HUDEP-2 (cell line): ENCODE results near the gene ANO7.

Source experiments
- DNase-seq, 76 experiments: peaks; one replicate each; lab custom pipeline; 2025; ENCODE audit not compliant: unreplicated experiment in 76 of 76; lab: John Stamatoyannopoulos, UW

The ANO7 gene

DNA sequence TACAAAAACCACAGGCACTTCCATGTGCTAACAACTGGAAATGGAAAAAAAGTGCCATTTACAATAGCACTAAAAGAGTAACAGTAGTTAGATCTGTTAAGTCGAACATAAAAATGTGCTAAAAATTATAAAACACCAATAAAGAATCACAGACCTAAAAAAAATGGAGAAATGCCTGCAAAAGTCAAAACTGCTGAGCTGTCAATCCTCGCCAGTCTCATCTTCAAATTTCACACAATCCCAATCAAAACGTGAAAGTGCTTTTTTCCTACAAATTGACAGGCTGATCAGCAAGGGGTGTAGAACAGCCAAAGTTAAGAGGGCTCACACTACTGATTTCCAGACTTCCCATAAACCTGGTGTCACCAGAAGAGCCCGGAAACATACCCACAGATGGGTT, 53.2 kb downstream of the ANO7 start:
- no peak for DNase-seq

DNA sequence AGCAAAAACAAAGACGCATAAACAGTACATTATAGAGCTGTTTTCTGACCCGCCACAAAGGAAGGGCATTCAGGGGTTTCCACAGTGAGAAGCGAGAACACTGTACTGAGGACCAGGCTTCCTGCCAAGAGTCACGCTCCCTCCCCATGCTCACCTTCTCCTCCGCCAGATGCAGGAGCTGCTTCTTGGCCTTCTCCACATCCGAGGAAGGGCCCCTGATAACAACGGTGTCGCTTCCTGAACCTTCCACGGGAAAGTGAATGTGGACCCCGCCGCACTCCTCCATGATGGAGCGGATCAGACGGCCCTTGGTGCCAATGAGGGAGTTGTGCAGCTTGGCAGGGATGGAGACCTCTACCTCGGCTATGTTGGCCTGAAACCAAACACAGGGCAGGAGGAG, 53.8 kb downstream of the ANO7 start:
- no peak for DNase-seq

DNA sequence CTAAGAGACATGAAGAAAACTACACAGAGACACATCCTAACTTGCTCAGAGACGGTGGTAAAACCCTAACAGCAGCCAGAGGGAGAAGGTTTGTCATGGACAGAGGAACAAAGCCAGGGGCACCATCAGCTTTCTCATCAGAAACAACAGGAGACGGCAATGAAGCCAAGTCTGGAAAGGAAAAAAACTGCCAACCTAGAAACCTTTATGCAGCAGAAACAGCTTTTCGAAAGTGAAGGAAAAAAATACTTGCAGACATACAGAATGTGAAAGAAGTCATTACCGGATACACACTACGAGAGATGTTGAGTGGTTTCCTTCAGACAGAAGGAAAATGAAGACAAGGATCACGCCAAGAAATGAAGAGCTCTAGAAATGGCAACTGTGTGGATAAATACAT, 55.9 kb downstream of the ANO7 start:
- DNase-seq: no peak

DNA sequence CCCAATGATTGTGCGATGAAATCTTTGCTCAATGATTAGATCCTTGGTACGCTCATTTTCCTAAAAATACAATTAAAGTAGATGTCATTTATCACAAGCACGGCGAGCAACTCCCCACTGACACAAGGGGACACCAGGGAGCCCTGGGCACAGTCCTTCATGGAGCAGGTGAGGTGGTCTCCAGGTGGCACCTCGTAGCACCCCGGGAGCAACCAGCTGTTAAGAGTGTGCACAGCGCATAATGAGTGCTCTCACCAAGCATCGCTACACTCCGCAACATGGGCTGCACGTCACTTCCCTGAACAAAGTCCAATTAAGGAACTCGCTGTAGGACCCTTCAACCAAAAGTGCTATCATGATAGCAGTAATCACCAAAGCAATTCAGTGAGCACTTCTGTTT, 59.8 kb downstream of the ANO7 start:
- no peak for DNase-seq

DNA sequence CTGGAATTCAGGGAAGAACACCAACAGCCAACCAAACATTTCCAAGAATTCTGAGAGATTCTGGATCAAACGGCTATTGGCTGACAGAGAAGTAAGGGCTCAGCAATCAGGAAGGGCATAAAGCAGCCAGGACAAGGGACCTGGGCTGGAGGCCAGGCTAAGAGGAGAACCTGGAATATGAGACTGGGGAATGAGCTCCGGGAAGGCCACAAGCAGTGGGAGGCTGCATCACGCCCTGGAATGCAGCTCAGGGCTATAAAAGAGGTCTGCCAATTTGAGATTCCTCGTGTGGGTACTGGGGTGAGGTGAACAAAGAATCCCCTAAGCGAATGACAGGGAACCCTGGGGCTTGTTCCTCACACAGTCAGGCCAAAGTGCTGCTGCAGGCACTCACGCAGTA, 60.4 kb downstream of the ANO7 start:
- DNase-seq: no peak

DNA sequence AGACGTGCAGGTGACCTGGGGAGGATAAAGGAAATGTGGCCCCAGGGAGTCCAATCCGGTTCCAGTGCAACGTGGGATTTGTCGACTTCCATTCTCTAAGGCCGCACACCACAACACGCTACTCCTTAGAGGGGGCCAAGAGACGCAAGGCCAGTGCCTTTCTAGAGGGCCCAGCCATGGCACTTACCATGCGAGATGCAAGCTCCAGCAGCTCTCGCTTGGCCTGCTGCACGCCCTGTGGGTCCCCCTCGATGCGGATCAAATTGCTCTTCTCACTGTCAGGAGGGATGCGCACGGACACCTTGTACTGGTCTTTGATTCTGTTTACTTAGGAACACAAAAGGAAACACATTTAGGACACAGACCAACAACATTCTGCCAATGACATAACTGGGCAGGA, 61.2 kb downstream of the ANO7 start:
- no peak for DNase-seq

DNA sequence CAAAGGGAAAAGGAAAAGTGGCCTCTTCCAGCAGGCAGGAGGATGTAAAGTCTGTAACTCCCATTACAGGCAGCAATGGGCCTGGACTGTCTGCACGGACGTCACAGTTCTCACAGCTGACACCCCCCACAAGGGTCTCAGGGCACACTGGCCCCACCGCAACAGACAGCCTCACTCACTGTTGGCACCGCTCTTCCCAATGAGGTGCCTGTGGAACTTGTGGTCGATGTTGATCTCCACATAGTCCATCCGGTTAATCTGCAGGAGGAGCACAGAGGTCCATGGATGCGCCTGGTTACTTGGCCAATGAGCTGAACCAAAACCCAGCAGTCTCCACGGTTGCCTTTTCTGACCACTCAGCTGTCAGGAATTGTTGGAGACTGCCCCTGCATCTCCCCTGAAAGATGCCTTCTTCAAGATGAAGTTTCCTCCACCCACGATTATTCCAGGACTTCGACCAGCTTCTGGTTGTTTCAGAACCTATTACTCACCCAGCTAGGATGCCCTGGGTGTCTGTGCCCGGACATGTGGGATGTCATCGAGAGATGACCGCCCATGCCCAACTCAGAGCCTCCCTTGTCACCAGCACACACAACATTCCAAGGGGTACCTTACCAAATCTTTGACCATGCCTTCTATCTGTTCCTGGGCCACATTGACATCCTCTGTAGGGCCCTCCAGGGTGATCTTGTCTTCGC, 64.5 kb downstream of the ANO7 start:
- DNase-seq: no peak

DNA sequence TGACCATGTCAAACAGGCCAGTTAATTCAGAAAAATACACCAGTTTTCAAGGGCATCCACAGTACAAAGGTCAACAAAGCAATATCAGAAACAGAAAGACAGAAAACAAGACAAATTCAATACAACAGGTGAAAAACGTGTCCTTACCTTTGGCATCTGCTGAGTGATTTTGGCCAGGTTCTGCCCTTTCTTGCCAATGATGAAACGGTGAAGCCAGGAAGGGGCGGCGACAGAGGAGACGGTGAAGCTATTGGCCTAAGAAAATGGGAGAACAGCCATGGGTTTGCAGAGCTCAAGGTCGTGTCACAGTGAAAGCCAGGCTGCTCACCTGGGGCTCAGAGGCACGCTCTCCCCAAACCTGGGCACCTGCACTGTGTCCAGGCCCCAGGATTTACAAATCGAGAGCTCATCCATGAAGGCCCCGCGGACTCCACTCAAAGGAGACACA, 66.5 kb downstream of the ANO7 start:
- DNase-seq: no peak

DNA sequence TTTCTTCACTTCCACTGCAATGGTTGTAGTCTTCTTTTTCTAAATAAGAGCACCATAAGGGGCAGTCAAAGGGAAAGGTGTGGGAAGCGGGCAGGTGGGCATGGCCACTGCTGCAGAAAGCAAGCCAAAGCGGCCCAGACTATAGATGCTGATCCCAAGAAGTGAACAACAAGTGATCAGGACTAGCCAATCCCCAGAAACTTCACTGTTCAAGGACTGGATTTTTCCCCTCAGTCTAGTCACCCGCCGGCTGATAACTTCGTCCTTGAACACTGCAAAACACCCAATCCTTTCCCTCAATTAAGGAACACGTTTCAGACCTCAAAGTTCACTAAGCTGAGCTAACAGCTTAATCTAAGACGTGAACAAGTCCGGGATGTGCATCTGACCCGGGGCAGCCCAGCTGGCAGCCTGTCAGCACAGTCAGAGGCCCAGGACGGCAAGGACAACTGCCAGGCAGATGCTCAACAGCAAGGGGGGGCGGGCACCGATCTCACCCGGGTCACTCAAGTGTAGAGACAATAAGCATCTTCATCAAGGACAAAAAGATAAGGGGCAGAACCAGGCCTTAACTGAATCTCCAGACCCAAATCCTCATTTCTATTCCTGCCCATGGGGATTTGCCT, 67.2 kb downstream of the ANO7 start:
- DNase-seq: no peak

DNA sequence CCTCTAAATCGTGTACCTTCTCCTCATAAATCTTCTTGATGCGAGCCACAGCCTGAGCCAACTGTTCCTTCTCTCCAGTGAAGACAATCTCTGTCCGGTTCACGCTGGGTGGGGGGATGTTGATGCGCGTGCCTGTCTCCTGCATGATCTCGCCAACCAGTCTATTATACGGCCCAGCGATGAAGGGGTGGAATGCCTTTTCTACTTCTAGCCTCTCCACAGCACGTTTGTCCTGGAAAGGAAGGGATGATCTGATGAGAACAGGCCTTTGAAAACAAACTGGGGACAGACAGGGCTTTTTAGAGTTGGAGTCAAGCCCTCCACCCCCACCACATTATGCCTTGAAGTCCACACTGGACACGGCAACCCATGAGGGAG, 67.7 kb downstream of the ANO7 start:
- no peak for DNase-seq

DNA sequence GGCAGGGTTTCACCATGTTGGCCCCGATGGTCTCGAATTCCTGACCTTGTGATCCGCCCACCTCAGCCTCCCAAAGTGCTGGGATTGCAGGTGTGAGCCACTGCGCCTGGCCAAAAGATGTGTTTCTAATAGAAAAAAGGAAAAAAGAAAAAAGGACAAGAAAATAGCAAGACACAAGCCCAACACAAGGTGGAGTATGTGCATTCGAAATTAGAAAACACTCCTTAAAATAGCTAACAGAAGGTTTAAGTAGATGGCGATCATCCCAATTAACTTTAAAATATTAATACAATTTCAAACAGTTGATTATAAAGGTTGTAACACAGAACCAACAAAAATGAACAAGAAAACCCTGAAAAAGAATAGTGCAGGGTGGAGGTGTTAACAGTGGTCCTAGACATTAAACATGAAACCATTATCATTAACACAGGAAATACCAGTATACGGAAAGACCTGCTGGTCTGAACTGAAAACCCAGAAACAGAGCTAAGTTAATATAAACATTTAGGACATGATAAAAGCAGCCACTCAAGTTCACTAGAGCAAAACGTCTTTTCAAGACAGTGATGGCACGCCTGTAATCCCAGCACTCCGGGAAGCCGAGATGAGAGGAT, 69.0 kb downstream of the ANO7 start:
- no peak for DNase-seq

DNA sequence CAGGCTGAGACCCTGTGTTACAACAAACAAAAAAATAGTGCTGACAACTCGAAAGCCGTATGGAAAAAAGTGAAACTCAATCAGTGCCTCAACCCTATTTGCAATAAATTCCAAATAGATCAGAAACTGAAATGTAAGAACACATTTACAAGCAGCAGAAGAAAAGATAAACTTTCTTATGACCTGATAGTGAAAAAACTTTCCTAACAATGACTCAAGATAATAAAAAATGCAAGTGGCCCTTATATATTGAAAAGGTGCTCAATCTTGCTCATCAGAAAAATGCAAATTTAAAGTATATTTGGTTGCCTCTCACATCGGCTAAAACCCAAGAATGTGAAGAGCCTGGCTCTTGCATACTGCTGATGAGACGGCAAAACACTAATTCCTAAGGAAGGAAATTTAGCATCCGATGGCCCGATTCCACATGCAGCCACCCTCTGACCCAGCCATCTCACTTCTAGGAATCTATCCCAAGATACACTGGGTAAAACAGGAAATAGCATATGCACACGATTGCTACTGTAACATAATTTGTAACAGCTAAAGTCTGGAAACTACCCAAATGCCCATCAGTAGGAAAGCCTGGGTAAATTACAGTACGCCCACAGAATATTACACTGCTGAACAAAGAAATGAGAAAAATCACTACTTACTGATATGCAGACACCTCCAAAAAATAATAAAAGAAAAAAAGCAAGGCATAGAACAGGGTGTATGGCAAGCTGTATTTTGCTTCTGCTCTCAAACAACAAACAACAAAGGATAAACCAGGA, 70.2 kb downstream of the ANO7 start:
- no peak for DNase-seq

DNA sequence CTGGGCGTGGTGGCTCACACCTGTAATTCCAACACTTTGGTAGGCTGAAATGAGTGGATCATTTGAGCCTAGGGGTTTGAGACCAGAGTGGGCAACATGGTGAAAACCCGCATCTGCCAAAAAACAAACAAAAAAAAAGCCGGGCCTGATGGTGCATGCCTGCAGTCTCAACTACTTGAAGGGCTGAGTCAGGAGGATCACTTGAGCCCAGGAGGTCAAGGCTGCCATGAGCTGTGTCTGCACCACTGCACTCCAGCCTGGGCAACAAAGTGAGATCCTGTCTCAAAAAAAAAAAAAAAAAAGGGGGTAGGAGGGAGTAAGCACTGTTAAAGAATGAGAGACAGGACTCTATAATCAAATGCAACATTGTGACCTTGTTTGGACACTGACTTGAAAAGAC, 72.4 kb downstream of the ANO7 start:
- no peak for DNase-seq

DNA sequence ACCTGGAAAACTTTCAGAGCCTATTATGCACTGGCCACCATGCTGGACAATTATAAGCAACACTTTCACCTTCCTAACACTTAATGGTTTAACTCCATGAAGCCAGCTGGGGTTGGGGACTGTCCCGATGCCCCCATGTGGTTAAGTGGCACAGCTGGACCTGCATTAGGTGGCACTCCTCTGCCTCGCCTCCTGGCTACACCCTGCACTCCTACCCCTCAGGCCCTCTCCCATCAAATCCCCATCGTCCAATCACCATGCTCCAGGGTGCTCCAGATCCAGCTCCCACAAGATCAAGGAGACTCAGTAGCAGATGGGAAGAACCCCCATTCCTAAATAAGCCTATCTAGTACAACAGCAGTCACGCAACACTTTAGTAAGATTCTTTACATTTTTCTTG, 73.2 kb downstream of the ANO7 start:
- DNase-seq: no peak

DNA sequence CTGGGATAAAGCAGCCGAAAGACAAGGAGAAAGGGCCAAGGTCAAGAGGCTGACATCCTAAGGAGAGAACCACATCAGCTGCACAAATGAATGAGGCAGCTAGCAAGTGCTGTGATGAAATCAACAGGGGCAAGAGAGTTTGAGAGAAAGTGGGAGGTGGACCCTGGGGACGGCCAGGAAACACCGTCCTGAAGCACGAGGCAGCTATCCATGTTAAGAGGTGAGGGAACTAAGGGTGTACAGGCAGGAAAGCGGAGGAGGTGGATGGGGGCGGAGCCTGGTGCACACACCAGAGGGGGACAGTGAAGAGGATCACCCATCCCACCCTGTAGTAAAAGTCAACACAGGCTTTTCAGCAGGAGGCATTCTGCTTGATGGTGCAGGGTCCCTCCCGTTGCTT, 74.6 kb downstream of the ANO7 start:
- no peak for DNase-seq

DNA sequence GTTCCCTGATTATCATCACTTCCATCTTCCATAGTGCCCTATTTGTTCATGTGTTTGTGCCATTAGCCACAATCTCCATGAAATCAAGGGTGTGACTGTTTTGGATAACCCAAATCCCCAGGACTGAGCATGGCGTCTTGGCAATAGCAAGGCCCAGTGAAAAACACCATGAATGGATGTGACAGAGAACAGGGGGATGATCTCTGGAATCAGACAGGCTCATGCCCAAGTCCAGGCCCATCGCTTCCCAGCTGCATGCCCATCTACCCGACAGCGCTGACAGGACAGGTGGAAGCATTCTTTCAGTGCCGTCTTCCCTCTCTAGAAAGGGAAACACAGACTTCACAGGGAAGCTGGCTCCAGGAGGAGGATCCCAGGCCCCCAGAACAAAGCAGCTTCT, 77.0 kb downstream of the ANO7 start:
- no peak for DNase-seq

DNA sequence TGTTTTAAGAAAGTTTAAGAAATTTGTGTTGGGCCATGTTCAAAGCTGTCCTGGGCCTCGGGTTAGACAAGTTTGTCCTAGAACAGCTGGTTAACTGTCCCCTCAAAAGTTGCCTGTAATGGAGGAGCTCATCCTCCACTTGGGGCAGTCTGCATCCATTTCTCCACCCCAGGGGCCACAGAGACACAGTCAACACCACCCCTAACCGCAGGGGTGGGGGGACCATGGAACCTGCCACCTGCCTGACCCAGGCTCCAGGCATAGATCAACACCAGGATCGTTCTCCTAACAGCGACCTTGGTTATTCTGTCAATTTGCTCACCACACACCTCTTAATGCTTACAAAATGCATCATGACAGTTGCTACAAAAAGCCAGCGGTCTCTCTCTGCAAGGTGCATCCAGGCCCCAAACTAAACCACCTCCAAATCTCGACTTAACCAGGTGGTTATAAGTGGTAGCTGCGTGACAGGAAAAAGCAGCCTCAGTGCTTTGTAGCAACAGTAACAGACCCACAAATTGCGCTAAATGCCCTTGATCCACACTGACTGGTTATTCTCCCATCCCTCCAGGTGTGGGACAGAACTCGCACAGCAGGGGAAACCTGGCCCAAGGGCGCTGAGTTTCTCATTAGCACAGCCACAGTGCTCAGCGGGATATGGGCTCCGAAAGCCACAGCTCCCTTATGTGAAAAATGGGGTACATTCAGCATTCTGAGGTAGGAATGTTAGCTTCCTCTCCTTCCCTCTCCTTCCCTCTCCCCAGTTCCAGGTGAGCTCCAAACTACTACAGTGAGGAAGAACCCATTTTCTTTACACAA, 79.0 kb downstream of the ANO7 start:
- DNase-seq: no peak

DNA sequence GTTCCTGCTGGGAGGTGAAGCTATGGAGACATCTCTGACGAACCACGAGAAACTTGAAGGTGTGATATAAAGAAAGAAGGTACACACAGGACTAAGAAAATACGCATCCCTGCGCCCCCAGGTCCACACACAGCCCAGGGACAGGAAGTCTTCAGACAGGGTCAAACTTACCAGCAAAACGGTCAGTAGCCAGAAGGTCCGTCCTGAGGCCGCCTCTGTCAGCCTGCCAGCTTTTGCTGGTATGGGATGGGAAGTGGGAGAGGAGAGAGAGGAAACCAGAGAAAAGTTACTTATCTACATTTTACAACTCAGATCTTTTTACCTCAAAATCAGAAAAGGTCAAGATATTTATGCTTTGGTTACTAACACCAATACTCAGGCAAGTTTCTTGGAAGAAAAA, 79.8 kb downstream of the ANO7 start:
- no peak for DNase-seq

DNA sequence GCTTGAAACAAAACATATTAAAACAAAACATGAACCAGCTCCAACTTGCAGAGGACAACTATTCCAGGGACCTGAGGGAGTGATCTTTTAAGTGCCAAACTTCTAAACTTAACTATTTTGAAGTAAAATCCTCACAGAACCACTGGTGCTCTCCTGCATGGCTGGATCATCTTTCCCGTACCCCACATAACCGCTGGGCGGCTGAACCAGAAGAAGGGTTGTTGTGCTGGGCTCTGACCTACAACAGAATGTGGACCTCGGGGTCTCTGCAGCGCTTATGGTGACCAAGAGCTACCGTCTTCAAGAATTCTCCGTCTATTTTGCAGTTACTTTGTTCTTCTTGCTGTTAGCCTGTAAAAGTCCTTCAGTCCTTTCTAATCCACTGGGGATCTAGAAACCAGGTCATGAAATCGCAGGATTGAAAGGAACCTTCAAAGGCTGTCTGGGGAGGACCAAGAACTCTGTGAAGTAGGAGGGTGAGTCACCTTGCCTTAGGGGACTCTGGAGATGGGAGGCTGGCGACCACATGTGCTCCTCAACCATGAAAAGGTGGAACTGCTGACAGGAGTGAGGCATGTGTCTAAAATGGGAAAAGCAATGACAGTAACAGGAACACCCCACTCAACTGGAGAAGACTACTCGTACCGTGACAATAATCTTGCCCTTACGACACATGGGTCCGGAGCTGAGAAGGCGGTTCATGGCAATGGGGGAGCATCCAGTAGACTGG, 80.4 kb downstream of the ANO7 start:
- no peak for DNase-seq
